OCI-LY1 (cell line): ENCODE results near the gene MPL.

ENCODE experiments used
- EZH2 ChIP-seq: fragments of 200-600 bp; sonication (generic), shearing (Covaris generic); IDR thresholded peaks from 2 replicates; pipeline ENCODE4 v1.8.0; 2017; ENCODE audit warnings: borderline replicate concordance, mixed run types, mild to moderate bottlenecking, antibody characterized with exemption, low read length, moderate library complexity, mixed read lengths
- TF ChIP-seq, protein P1 (sequence below): fragments of 200-600 bp; sonication (generic), shearing (Covaris generic); IDR thresholded peaks from 2 replicates; pipeline ENCODE4 v1.5.1; 2017; ENCODE audit warnings: mild to moderate bottlenecking, antibody characterized with exemption, low read length, moderate library complexity, mixed read lengths

GRCh38 chr1:43376723-43377235, 39.2 kb downstream of the MPL start:
- TF ChIP-seq, protein P1, sequence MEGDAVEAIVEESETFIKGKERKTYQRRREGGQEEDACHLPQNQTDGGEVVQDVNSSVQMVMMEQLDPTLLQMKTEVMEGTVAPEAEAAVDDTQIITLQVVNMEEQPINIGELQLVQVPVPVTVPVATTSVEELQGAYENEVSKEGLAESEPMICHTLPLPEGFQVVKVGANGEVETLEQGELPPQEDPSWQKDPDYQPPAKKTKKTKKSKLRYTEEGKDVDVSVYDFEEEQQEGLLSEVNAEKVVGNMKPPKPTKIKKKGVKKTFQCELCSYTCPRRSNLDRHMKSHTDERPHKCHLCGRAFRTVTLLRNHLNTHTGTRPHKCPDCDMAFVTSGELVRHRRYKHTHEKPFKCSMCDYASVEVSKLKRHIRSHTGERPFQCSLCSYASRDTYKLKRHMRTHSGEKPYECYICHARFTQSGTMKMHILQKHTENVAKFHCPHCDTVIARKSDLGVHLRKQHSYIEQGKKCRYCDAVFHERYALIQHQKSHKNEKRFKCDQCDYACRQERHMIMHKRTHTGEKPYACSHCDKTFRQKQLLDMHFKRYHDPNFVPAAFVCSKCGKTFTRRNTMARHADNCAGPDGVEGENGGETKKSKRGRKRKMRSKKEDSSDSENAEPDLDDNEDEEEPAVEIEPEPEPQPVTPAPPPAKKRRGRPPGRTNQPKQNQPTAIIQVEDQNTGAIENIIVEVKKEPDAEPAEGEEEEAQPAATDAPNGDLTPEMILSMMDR, result no peak
- TF ChIP-seq EZH2, result no peak
